Peyer's patch (tissue), 4 donors: ENCODE data around the gene PGAP1.

Source experiments
- CTCF ChIP-seq, 6 experiments: fragments of 450-650 bp in 4 of 6; fragments of 200-600 bp in 2 of 6; sonication (generic) in 1 of 6; IDR thresholded peaks; one replicate each; pipeline ENCODE4 v1.5.1; 2017 to 2019; ENCODE audit warnings: antibody characterized with exemption in 6 of 6, mild to moderate bottlenecking in 3 of 6, moderate library complexity in 1 of 6
- POLR2A ChIP-seq, 2 donors: fragments of 450-650 bp; IDR thresholded peaks; one replicate each; pipeline ENCODE4 v1.5.1; 2017; ENCODE audit warnings: antibody characterized with exemption in 2 of 2, mild to moderate bottlenecking in 2 of 2, moderate library complexity in 2 of 2

DNA sequence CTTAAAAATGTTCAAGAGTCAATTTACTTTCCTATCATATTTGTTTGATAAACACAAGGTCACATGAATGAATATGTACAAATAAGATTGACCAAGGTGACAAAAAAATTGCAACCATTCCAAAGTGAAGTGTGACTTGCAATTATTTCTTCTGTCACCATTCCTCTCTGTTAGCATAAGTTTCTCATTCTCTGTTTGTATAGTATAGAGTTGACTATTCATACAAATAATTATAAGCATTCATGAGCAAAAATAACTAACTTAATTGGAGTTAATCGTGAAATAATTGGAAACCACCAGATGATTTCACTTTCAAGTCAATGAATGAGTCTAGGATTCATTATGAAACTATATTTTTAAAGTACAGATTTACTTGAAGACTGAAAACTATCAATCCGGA, 42.1 kb downstream of the PGAP1 start:
- TF ChIP-seq CTCF (IDR thresholded peaks at IDR 0.05) (no peak), POLR2A (IDR thresholded peaks at IDR 0.05) (no peak)
